ENCODE measurements around the gene DNAJB11. TPM values are rescaled to one million over a fixed set of nuclear protein-coding genes. Genes with fewer than 3 reads are reported as not detected.

Gene DNAJB11
- total and polyA plus RNA-seq, 5 experiments from 2014 or later, result 30.0 to 41.1 (median 31.4) TPM

GRCh38 chr3:186534113-186534669 is 36.3 kb upstream of the DNAJB11 start:
- ATAC-seq, result peak; percentile 96
- peak in 7 of 10 donors; percentile 10 to 31 (median 21) for DNase-seq
- POLR2A ChIA-PET, result interaction anchor here (1.3 kb wide), 1 partner anchor 15 kb away, joined by 4 read pairs; no protein-coding TSS in a partner anchor
- peak overlapping the region in 7 of 10 donors; percentile 13 to 57 (median 42) for H3K4me3 Mint-ChIP-seq
- no peaks in the 10 kb centered on the region for H3K27me3 Mint-ChIP-seq
- peaks cover 0 to 3% (median 0%) of the 10 kb centered on the region in 9 donors for H3K9me3 Mint-ChIP-seq
- peaks cover 9 to 54% (median 32%) of the 10 kb centered on the region in 4 donors for H3K4me1 Mint-ChIP-seq
- peaks cover 0 to 4% (median 0%) of the 10 kb centered on the region in 3 donors for H3K36me3 Mint-ChIP-seq
- peak overlapping the region in 7 of 10 donors; percentile 7 to 84 (median 57) for H3K27ac Mint-ChIP-seq

DNA sequence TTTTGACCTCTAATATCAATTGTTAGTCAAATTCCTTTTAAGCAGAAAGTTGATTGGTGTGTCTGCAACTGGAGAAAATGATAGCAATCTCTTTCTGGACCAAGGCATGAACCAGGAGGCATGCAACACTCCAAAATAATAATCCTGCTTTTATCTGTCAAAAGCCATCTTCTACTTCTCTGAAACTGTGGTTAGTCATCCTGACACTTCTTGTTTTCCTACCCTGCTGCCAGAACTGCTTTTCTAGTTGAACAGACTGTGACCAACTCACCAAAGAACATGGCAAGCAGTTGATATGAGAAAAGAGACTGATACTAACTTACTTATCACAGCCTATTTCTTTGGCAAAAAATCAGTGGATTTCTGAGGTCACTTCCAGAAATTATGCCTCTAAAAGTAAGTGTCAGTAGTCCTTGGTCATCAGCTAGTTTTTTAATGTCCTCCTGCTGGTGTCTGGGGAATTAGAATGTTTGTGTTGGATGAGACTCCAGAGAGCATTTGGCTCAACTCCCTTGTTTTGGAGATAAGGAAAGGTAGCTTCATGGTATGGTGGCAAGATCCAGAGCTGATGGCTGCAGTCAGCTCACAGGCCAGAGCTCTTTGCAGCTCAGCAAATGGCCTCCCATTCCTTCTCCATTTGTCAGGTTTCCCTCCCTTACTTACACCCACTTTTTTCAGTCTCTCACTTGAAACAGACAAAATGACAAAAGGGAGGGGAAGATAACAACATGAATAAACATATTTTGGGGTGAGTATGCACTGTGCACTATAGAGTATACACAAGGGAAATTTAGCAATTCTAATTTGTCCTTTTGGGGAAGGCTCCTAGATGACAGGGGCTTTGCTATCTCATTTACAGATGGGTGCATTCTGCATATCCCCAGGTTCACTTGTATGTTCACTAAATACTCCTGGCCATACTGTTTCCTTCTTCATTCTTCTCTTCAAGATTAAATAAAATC is 33.4 kb upstream of the DNAJB11 start:
- POLR2A ChIA-PET, result no interaction called here
- Mint-ChIP-seq H3K4me3 (no peak overlapping the region), H3K4me1 (peaks cover 16 to 42% (median 28%) of the 10 kb centered on the region in 4 donors), H3K9me3 (no peaks in the 10 kb centered on the region), H3K36me3 (no peaks in the 10 kb centered on the region), H3K27ac (no peak overlapping the region), H3K27me3 (no peaks in the 10 kb centered on the region)
- DNase-seq (no peak), ATAC-seq (no peak)

DNA sequence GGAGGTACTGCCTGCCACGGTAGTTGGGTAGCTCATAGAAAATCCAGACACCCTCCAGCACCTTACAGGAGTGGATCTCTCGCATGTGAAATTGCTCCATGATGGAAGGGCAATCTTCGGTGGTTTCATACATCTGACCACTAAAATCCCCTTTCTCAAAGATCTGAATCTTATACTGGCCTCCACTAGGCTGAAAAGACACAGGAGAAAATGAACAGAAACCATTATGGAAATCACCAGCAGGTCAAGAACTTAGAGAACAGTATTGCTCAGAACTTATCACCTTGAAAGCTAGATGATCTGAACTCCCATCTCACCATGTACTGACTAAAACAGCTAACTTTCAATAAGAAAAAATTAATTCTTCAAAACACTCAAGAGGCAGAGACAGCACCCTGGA is 31.7 kb upstream of the DNAJB11 start:
- H3K4me3 Mint-ChIP-seq, result no peak overlapping the region
- ATAC-seq (no peak), DNase-seq (no peak)
- no peak overlapping the region for H3K27ac Mint-ChIP-seq
- H3K9me3 Mint-ChIP-seq, result no peaks in the 10 kb centered on the region
- peaks cover 14 to 29% (median 21%) of the 10 kb centered on the region in 4 donors for H3K4me1 Mint-ChIP-seq
- no peaks in the 10 kb centered on the region for H3K27me3 Mint-ChIP-seq
- POLR2A ChIA-PET, result interaction anchor here (2.7 kb wide), 1 partner anchor 20 kb away, joined by 8 read pairs; no protein-coding TSS in a partner anchor
- peaks cover 0 to 7% (median 0%) of the 10 kb centered on the region in 3 donors for H3K36me3 Mint-ChIP-seq

- H3K27me3 Mint-ChIP-seq, result no peaks in the 10 kb centered on the region
- H3K4me3 Mint-ChIP-seq, result no peak overlapping the region
These were observed 30.2 kb upstream of the DNAJB11 start for GRCh38 chr3:186540221-186540834.

GRCh38 chr3:186540835-186541226 is 29.7 kb upstream of the DNAJB11 start:
- DNase-seq, result no peak
- H3K36me3 Mint-ChIP-seq, result peaks cover 0 to 20% (median 0%) of the 10 kb centered on the region in 3 donors
- ATAC-seq, result peak in 1 of 2 donors; percentile 51

More at GRCh38 chr3:186540221-186540834, 30.2 kb upstream of the DNAJB11 start:
- Mint-ChIP-seq H3K9me3 (no peaks in the 10 kb centered on the region), H3K36me3 (peaks cover 0 to 20% (median 0%) of the 10 kb centered on the region in 3 donors), H3K4me1 (peaks cover 6 to 14% (median 9%) of the 10 kb centered on the region in 4 donors), H3K27ac (peak overlapping the region in 3 of 10 donors; percentile 17 to 64 (median 24))
- POLR2A ChIA-PET, result interaction anchor here (0.7 to 2.7 kb wide), 6 partner anchors 10 to 561 kb away, joined by 3 to 8 read pairs (median 4); no protein-coding TSS in a partner anchor
- DNase-seq (peak; percentile 58 to 89 (median 80)), ATAC-seq (peak; percentile 97 to 99)

GRCh38 chr3:186544281-186544680 is 26.2 kb upstream of the DNAJB11 start, which contains the start of gene CRYGS:
TSS of gene CRYGS (minus strand) at chr3:186544380. CDS start at chr3:186544326, 54 bp downstream.
- ATAC-seq, result no peak
- no peaks in the 10 kb centered on the region for H3K27me3 Mint-ChIP-seq
- H3K4me1 Mint-ChIP-seq, result peaks cover 6 to 11% (median 9%) of the 10 kb centered on the region in 4 donors
- DNase-seq, result no peak
- POLR2A ChIA-PET, result no interaction called here
- H3K27ac Mint-ChIP-seq, result no peak within 1 kb of the TSS
- no peak within 1 kb of the TSS for H3K4me3 Mint-ChIP-seq
- no peaks in the 10 kb centered on the region for H3K9me3 Mint-ChIP-seq
- peaks cover 4 to 39% (median 5%) of the 10 kb centered on the region in 3 donors for H3K36me3 Mint-ChIP-seq

More at GRCh38 chr3:186540835-186541226, 29.7 kb upstream of the DNAJB11 start:
- no peaks in the 10 kb centered on the region for H3K27me3 Mint-ChIP-seq
- POLR2A ChIA-PET, result interaction anchor here (0.7 to 2.7 kb wide), 5 partner anchors 11 to 562 kb away, joined by 3 to 8 read pairs (median 4); no protein-coding TSS in a partner anchor
- H3K4me1 Mint-ChIP-seq, result peaks cover 6 to 14% (median 9%) of the 10 kb centered on the region in 4 donors
- no peaks in the 10 kb centered on the region for H3K9me3 Mint-ChIP-seq
- no peak overlapping the region for H3K4me3 Mint-ChIP-seq
- peak overlapping the region in 3 of 10 donors; percentile 17 to 64 (median 24) for H3K27ac Mint-ChIP-seq

- ATAC-seq (no peak), DNase-seq (no peak)
- H3K27me3 Mint-ChIP-seq, result no peaks in the 10 kb centered on the region
- no peaks in the 10 kb centered on the region for H3K4me1 Mint-ChIP-seq
- POLR2A ChIA-PET, result no interaction called here
- peaks cover 4 to 68% (median 12%) of the 10 kb centered on the region in 3 donors for H3K36me3 Mint-ChIP-seq
- no peaks in the 10 kb centered on the region for H3K9me3 Mint-ChIP-seq
- H3K4me3 Mint-ChIP-seq, result no peak overlapping the region
- H3K27ac Mint-ChIP-seq, result no peak overlapping the region
These were observed 21.0 kb upstream of the DNAJB11 start for GRCh38 chr3:186549497-186549896.

DNA sequence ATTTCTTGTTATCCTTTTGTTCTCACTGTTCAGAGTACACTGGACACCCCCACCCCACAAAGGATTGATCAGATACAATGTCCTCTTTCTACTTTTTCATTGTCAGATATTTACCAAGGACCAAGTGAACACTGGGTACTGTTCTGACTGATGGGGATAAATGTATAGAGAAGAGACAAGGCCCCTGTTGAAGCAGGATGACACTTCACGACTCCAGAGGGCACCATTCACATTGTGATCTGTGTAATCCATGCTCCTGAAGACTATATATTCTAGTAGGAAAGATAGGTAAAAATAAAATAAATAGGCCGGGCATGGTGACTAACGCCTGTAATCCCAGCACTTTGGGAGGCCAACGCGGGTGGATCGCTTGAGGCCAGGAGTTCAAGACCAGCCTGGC is 19.1 kb upstream of the DNAJB11 start:
- peaks cover 4 to 72% (median 12%) of the 10 kb centered on the region in 3 donors for H3K36me3 Mint-ChIP-seq
- no peaks in the 10 kb centered on the region for H3K4me1 Mint-ChIP-seq
- no peaks in the 10 kb centered on the region for H3K9me3 Mint-ChIP-seq
- H3K4me3 Mint-ChIP-seq, result no peak overlapping the region
- H3K27me3 Mint-ChIP-seq, result no peaks in the 10 kb centered on the region
- ATAC-seq (no peak), DNase-seq (no peak)
- POLR2A ChIA-PET, result no interaction called here
- no peak overlapping the region for H3K27ac Mint-ChIP-seq

DNA sequence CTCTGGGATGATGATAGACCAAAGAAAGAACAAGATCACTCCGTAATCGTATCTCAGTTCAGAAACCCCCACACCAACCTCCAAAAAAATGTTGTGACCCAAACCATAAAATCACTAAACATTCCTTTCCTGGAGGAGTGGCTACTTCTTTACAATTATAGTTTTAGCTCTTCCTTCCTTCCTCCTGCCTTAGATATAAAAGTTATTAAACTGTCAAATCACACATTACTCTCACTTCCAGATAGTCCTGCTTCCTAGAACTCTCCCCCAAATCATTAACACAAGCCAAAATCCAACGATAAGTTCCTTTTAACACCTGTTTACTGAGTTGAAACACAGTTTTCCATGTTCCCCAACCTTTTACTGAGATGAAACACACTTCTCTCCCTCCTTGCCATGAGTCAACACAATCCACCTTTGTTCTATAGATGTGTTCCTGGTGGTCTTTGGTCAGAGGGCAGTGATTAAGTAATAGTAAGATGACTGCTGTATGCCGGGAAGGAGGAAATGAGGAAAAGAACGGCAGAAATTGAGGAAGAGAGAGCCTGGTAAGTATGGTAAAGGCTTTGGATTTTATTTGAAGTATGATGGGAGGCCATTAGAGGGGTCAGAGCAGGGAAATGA is 18.0 kb upstream of the DNAJB11 start:
- DNase-seq (no peak), ATAC-seq (no peak)
- H3K9me3 Mint-ChIP-seq, result no peaks in the 10 kb centered on the region
- H3K36me3 Mint-ChIP-seq, result peaks cover 7 to 76% (median 16%) of the 10 kb centered on the region in 3 donors
- H3K27me3 Mint-ChIP-seq, result no peaks in the 10 kb centered on the region
- H3K27ac Mint-ChIP-seq, result peak overlapping the region in 2 of 10 donors; percentile 21 to 77
- H3K4me1 Mint-ChIP-seq, result peaks cover 0 to under 1% (median under 1%) of the 10 kb centered on the region in 4 donors
- POLR2A ChIA-PET, result no interaction called here
- H3K4me3 Mint-ChIP-seq, result no peak overlapping the region

- Mint-ChIP-seq H3K27me3 (no peaks in the 10 kb centered on the region), H3K4me3 (peak overlapping the region in 8 of 10 donors; percentile 2 to 44 (median 26)), H3K4me1 (peaks cover 30 to 78% (median 67%) of the 10 kb centered on the region in 4 donors), H3K27ac (peak overlapping the region in 3 of 10 donors; percentile 21 to 82 (median 48)), H3K36me3 (peaks cover 0 to 32% (median 12%) of the 10 kb centered on the region in 3 donors), H3K9me3 (no peaks in the 10 kb centered on the region)
- ATAC-seq (no peak), DNase-seq (no peak)
- POLR2A ChIA-PET, result no interaction called here
These were observed 5.9 kb upstream of the DNAJB11 start for GRCh38 chr3:186564586-186564985.

DNA sequence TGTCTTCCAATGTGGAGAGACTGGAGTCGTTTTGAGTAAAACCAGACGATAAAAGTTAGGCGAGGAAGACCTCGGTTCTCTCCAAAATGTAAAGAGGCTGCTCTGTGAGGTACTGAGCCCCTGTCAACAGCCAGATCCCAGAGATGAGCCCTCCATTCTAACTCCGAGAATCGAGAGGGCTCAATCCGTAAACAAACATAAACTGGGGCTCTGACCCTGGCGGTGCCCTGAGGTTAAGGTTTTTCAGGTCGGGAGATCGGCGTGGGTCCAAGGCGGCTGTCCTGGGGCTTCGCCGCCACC is 3.8 kb upstream of the DNAJB11 start:
- Mint-ChIP-seq H3K27me3 (no peaks in the 10 kb centered on the region), H3K4me3 (peak overlapping the region; percentile 92 to 97 (median 94)), H3K9me3 (no peaks in the 10 kb centered on the region), H3K36me3 (peaks cover 0 to 18% (median 8%) of the 10 kb centered on the region in 3 donors), H3K4me1 (peaks cover 34 to 78% (median 68%) of the 10 kb centered on the region in 4 donors), H3K27ac (peak overlapping the region; percentile 90 to 98 (median 97))
- POLR2A ChIA-PET, result interaction anchor here (1.0 to 5.6 kb wide), 4 partner anchors 48 to 629 kb away, joined by 3 to 85 read pairs (median 5); partner anchors contain the start of gene EIF4A2
- DNase-seq (no peak), ATAC-seq (no peak)
